ENCODE results near the gene PAPPA2.

DNA sequence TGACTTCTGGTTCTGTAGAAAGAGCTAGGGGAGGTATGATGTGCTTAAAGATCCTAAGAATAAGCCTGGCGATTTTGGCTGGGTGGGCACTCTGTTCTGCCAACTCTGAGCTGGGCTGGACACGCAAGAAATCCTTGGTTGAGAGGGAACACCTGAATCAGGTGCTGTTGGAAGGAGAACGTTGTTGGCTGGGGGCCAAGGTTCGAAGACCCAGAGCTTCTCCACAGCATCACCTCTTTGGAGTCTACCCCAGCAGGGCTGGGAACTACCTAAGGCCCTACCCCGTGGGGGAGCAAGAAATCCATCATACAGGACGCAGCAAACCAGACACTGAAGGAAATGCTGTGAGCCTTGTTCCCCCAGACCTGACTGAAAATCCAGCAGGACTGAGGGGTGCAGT is 93.3 kb downstream of the PAPPA2 start:
- TF ChIP-seq, protein P1, sequence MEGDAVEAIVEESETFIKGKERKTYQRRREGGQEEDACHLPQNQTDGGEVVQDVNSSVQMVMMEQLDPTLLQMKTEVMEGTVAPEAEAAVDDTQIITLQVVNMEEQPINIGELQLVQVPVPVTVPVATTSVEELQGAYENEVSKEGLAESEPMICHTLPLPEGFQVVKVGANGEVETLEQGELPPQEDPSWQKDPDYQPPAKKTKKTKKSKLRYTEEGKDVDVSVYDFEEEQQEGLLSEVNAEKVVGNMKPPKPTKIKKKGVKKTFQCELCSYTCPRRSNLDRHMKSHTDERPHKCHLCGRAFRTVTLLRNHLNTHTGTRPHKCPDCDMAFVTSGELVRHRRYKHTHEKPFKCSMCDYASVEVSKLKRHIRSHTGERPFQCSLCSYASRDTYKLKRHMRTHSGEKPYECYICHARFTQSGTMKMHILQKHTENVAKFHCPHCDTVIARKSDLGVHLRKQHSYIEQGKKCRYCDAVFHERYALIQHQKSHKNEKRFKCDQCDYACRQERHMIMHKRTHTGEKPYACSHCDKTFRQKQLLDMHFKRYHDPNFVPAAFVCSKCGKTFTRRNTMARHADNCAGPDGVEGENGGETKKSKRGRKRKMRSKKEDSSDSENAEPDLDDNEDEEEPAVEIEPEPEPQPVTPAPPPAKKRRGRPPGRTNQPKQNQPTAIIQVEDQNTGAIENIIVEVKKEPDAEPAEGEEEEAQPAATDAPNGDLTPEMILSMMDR (IDR thresholded peaks at IDR 0.05): no peak
- no peak for TF ChIP-seq POLR2A (IDR thresholded peaks at IDR 0.05)
